HepG2 (cell line): ENCODE measurements around the gene HPS4.

ENCODE experiments used
- JUND ChIP-seq: sonication (generic); formaldehyde crosslinking; IDR thresholded peaks from 2 replicates; pipeline ENCODE4 v1.8.0; 2022; ENCODE audit warnings: mild to moderate bottlenecking, missing genetic modification reagents
- MTA3 ChIP-seq: sonication (generic); formaldehyde crosslinking; IDR thresholded peaks from 2 replicates; pipeline ENCODE4 v1.4.0; 2020; ENCODE audit warnings: missing genetic modification reagents
- NFIC ChIP-seq: IDR thresholded peaks from 2 replicates; pipeline ENCODE4 v1.6.1; 2012; ENCODE audit warnings: mild to moderate bottlenecking, low read length, inconsistent platforms
- ZFP37 ChIP-seq: sonication (generic); formaldehyde crosslinking; IDR thresholded peaks from 2 replicates; pipeline ENCODE4 v1.4.0; 2020; ENCODE audit warnings: missing genetic modification reagents, borderline replicate concordance
- ZNF317 ChIP-seq: sonication (generic); formaldehyde crosslinking; IDR thresholded peaks from 2 replicates; pipeline ENCODE4 v1.5.0; 2020; ENCODE audit warnings: mild to moderate bottlenecking, missing genetic modification reagents
- TF ChIP-seq, protein P1 (sequence below): sonication (generic); formaldehyde crosslinking; IDR thresholded peaks from 2 replicates; pipeline ENCODE4 v1.4.0; 2020; ENCODE audit warnings: mild to moderate bottlenecking, missing genetic modification reagents
- TF ChIP-seq, protein P2 (sequence below): sonication (generic); formaldehyde crosslinking; IDR thresholded peaks from 2 replicates; pipeline ENCODE4 v1.5.0; 2020; ENCODE audit warnings: mild to moderate bottlenecking, missing genetic modification reagents, moderate library complexity
- TF ChIP-seq, protein P3 (sequence below), 2 experiments: sonication (generic) in 1 of 2; formaldehyde crosslinking in 1 of 2; IDR thresholded peaks; 2 replicates each; pipeline versions ENCODE4 v1.4.0 to v1.6.1; 2018 to 2020; ENCODE audit warnings: missing genetic modification reagents in 2 of 2, borderline replicate concordance in 1 of 2, low read depth in 1 of 2, mild to moderate bottlenecking in 1 of 2, missing biosample characterization in 1 of 2
- TF ChIP-seq, protein P4 (sequence below): sonication (generic); formaldehyde crosslinking; IDR thresholded peaks from 2 replicates; pipeline ENCODE4 v1.8.1; 2023; ENCODE audit warnings: missing genetic modification reagents, inconsistent platforms, borderline replicate concordance
- TF ChIP-seq, protein P5 (sequence below): sonication (generic); formaldehyde crosslinking; IDR thresholded peaks from 2 replicates; pipeline ENCODE4 v1.9.0; 2021; ENCODE audit warnings: missing genetic modification reagents, borderline replicate concordance

DNA sequence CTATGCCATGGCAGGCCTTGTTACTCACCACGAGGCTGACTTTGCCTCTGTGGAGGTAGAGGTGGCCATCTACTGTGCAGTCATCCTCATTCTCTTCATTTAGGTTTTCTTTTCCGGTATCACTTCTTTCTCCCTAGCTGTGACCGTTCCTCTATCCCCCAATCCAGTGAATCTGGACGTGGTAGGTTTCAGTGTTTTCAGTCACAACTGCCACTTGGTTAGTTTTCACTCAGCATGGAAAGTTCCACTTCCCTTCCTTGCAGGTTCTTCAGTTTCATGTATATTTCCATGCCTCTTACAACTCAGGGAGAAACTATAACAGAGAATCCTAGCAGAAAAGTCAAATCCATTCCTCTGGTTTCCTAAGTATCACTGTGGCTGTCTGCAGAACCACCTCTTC, 1.9 kb downstream of the HPS4 start:
- TF ChIP-seq, protein P1, sequence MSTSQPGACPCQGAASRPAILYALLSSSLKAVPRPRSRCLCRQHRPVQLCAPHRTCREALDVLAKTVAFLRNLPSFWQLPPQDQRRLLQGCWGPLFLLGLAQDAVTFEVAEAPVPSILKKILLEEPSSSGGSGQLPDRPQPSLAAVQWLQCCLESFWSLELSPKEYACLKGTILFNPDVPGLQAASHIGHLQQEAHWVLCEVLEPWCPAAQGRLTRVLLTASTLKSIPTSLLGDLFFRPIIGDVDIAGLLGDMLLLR (CRISPR knock-in tag), result no peak
- TF ChIP-seq NFIC (no peak), JUND (CRISPR knock-in tag) (no peak), ZNF317 (CRISPR knock-in tag) (no peak), ZFP37 (CRISPR knock-in tag) (no peak), MTA3 (CRISPR knock-in tag) (no peak)
- TF ChIP-seq, protein P2, sequence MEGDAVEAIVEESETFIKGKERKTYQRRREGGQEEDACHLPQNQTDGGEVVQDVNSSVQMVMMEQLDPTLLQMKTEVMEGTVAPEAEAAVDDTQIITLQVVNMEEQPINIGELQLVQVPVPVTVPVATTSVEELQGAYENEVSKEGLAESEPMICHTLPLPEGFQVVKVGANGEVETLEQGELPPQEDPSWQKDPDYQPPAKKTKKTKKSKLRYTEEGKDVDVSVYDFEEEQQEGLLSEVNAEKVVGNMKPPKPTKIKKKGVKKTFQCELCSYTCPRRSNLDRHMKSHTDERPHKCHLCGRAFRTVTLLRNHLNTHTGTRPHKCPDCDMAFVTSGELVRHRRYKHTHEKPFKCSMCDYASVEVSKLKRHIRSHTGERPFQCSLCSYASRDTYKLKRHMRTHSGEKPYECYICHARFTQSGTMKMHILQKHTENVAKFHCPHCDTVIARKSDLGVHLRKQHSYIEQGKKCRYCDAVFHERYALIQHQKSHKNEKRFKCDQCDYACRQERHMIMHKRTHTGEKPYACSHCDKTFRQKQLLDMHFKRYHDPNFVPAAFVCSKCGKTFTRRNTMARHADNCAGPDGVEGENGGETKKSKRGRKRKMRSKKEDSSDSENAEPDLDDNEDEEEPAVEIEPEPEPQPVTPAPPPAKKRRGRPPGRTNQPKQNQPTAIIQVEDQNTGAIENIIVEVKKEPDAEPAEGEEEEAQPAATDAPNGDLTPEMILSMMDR (CRISPR knock-in tag), result no peak
- TF ChIP-seq, protein P3, sequence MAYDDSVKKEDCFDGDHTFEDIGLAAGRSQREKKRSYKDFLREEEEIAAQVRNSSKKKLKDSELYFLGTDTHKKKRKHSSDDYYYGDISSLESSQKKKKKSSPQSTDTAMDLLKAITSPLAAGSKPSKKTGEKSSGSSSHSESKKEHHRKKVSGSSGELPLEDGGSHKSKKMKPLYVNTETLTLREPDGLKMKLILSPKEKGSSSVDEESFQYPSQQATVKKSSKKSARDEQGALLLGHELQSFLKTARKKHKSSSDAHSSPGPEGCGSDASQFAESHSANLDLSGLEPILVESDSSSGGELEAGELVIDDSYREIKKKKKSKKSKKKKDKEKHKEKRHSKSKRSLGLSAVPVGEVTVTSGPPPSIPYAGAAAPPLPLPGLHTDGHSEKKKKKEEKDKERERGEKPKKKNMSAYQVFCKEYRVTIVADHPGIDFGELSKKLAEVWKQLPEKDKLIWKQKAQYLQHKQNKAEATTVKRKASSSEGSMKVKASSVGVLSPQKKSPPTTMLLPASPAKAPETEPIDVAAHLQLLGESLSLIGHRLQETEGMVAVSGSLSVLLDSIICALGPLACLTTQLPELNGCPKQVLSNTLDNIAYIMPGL (CRISPR knock-in tag; IDR thresholded peaks at IDR 0.05; ENCODE audit: borderline replicate concordance in 1 of 2, low read depth in 1 of 2), result no peak
- TF ChIP-seq, protein P4, sequence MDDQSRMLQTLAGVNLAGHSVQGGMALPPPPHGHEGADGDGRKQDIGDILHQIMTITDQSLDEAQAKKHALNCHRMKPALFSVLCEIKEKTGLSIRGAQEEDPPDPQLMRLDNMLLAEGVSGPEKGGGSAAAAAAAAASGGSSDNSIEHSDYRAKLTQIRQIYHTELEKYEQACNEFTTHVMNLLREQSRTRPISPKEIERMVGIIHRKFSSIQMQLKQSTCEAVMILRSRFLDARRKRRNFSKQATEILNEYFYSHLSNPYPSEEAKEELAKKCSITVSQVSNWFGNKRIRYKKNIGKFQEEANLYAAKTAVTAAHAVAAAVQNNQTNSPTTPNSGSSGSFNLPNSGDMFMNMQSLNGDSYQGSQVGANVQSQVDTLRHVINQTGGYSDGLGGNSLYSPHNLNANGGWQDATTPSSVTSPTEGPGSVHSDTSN, result no peak
- TF ChIP-seq, protein P5, sequence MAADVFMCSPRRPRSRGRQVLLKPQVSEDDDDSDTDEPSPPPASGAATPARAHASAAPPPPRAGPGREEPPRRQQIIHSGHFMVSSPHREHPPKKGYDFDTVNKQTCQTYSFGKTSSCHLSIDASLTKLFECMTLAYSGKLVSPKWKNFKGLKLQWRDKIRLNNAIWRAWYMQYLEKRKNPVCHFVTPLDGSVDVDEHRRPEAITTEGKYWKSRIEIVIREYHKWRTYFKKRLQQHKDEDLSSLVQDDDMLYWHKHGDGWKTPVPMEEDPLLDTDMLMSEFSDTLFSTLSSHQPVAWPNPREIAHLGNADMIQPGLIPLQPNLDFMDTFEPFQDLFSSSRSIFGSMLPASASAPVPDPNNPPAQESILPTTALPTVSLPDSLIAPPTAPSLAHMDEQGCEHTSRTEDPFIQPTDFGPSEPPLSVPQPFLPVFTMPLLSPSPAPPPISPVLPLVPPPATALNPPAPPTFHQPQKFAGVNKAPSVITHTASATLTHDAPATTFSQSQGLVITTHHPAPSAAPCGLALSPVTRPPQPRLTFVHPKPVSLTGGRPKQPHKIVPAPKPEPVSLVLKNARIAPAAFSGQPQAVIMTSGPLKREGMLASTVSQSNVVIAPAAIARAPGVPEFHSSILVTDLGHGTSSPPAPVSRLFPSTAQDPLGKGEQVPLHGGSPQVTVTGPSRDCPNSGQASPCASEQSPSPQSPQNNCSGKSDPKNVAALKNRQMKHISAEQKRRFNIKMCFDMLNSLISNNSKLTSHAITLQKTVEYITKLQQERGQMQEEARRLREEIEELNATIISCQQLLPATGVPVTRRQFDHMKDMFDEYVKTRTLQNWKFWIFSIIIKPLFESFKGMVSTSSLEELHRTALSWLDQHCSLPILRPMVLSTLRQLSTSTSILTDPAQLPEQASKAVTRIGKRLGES (CRISPR knock-in tag), result no peak
